BJ (cell line): ENCODE data around the gene INPP1. TPM values are rescaled to one million over a fixed set of nuclear protein-coding genes. Genes with fewer than 3 reads are reported as not detected.
"Not testable (repeated sequence)": the region's sequence is repeated elsewhere in the genome, so short reads cannot be mapped to it uniquely, and the experiment has no call there.

Experiments
- CTCF ChIA-PET: fragments of 350-600 bp; formaldehyde crosslinking; extraction: SDS; loops from one replicate; lab custom pipeline; 2021; ENCODE audit warnings: antibody characterized with exemption, inconsistent platforms; lab: Yijun Ruan, JAX
- POLR2A ChIA-PET: fragments of 300-600 bp; sonication (Branson Sonifier 250); formaldehyde crosslinking; extraction: SDS; loops from one replicate; lab custom pipeline; 2021; ENCODE audit warnings: antibody characterized with exemption; lab: Charles Lee
- DNase-seq: peaks from one replicate; pipeline ENCODE4 v3.0.0-alpha.2; 2011; ENCODE audit warnings: low read depth
- H3K27me3 ChIP-seq: 2 replicates; pipeline ENCODE4 v1.6.0; 2011; ENCODE audit warnings: low read length; ENCODE audit not compliant: control insufficient read depth, insufficient read depth
- H3K36me3 ChIP-seq: 2 replicates; pipeline ENCODE4 v1.5.1; 2011; ENCODE audit warnings: low read length; ENCODE audit not compliant: control insufficient read depth, insufficient read depth
- H3K4me3 ChIP-seq: 2 replicates; pipeline ENCODE4 v1.5.1; 2011; ENCODE audit warnings: low read depth, mild to moderate bottlenecking, control low read depth, low read length
- polyA minus RNA-seq: library from RNA; depleted of rRNA, polyadenylated mRNA; stranded (reverse); fragments of >200 nt; gene quantifications from 2 replicates; pipeline ENCODE4 v1.2.3, GENCODE V29; 2011; rRNA and poly(A)+ RNA removed
- polyA plus RNA-seq: library from polyadenylated mRNA; depleted of rRNA; stranded (reverse); fragments of >200 nt; gene quantifications from 2 replicates; pipeline ENCODE4 v1.2.3, GENCODE V29; 2011; rRNA removed
- TF ChIP-seq, protein P1 (sequence below): IDR thresholded peaks from 2 replicates; pipeline ENCODE4 v1.5.1; 2011; ENCODE audit warnings: low read depth, mild to moderate bottlenecking, control low read depth, inconsistent platforms, low read length, moderate library complexity; ENCODE audit not compliant: insufficient read depth

Gene INPP1
- polyA plus RNA-seq (6.5 and 8.8 TPM in 2 replicates), polyA minus RNA-seq (3.3 and 4.4 TPM in 2 replicates)

DNA sequence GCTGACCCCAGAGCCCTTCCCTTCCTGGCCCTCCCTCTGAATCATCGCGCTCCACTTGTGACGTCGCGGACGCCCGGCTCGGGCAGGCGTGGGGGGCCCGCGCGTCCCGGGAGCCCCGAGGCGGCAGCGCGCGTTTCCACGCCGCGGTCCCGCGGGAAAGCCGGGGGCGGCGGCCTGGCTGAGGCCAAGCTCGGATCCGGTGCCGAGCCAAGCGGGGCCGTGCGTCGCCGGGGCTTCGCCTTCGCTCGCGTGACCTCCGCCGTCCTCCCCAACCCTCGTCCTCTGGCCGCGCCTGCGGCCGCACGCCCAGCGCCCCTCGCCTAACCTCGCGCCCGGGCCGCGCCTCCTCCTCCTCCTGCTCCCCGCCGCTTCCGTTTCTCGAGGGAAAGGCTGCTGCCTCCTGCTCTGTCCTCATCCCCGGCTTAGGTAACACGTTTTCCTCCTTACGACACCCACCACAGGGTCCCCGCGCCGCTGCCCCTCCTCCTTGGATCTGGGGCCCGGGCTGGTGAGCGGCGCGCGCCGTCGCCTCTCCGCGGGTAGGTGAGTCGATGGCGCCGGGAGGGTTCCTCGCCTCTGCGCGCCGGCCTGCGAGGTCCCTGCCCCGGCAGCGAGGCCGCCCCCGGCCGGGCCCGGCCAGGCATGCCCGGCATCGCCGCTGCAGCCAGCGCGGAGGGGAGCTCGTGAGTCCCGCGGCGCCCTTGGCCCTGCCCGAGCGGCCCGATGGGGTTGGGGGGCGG lies at the start of gene INPP1:
INPP1 (plus strand) TSS at position 54 of the 740 bp plus-strand sequence. CDS start 16,514 bp downstream, outside the sequence.
- CTCF ChIA-PET: interaction anchor here (0.6 to 3.2 kb wide), 8 partner anchors 10 to 170 kb away, joined by 3 to 16 read pairs (median 3); partner anchors contain the start of gene HIBCH
- peak within 1 kb of the TSS; percentile 75 for H3K4me3 ChIP-seq
- H3K36me3 ChIP-seq: no peaks in the 10 kb centered on the region
- DNase-seq: no peak
- POLR2A ChIA-PET: interaction anchor here (0.7 kb wide), 1 partner anchor 176 kb away, joined by 5 read pairs; no protein-coding TSS in a partner anchor
- no peaks in the 10 kb centered on the region for H3K27me3 ChIP-seq
- TF ChIP-seq, protein P1, sequence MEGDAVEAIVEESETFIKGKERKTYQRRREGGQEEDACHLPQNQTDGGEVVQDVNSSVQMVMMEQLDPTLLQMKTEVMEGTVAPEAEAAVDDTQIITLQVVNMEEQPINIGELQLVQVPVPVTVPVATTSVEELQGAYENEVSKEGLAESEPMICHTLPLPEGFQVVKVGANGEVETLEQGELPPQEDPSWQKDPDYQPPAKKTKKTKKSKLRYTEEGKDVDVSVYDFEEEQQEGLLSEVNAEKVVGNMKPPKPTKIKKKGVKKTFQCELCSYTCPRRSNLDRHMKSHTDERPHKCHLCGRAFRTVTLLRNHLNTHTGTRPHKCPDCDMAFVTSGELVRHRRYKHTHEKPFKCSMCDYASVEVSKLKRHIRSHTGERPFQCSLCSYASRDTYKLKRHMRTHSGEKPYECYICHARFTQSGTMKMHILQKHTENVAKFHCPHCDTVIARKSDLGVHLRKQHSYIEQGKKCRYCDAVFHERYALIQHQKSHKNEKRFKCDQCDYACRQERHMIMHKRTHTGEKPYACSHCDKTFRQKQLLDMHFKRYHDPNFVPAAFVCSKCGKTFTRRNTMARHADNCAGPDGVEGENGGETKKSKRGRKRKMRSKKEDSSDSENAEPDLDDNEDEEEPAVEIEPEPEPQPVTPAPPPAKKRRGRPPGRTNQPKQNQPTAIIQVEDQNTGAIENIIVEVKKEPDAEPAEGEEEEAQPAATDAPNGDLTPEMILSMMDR: no peak

GRCh38 chr2:190297880-190298279 lies 45.5 kb upstream of the INPP1 start:
- DNase-seq, POLR2A ChIA-PET, H3K4me3 ChIP-seq, H3K36me3 ChIP-seq, H3K27me3 ChIP-seq, CTCF ChIA-PET: not testable (repeated sequence)

GRCh38 chr2:190301032-190301431 lies 42.4 kb upstream of the INPP1 start:
- H3K27me3 ChIP-seq: no peaks in the 10 kb centered on the region
- ChIA-PET CTCF (no interaction called here), POLR2A (no interaction called here)
- H3K4me3 ChIP-seq: no peak overlapping the region
- H3K36me3 ChIP-seq: no peaks in the 10 kb centered on the region
- no peak for DNase-seq
- TF ChIP-seq, protein P1: no peak

GRCh38 chr2:190302052-190302451 lies 41.3 kb upstream of the INPP1 start:
- DNase-seq: no peak
- H3K27me3 ChIP-seq: no peaks in the 10 kb centered on the region
- ChIA-PET POLR2A (interaction anchor here (0.6 kb wide), 1 partner anchor 445 kb away, joined by 3 read pairs; no protein-coding TSS in a partner anchor), CTCF (interaction anchor here (0.6 kb wide), 2 partner anchors 15 to 18 kb away, joined by 3 read pairs; no protein-coding TSS in a partner anchor)
- no peak overlapping the region for H3K4me3 ChIP-seq
- TF ChIP-seq, protein P1: no peak
- H3K36me3 ChIP-seq: no peaks in the 10 kb centered on the region; the same call in 1 of the 2 replicates

- DNase-seq: no peak
- TF ChIP-seq, protein P1: no peak
- POLR2A ChIA-PET: no interaction called here
- H3K36me3 ChIP-seq: no peaks in the 10 kb centered on the region; the same call in 1 of the 2 replicates
- CTCF ChIA-PET: no interaction called here
- H3K4me3 ChIP-seq: no peak overlapping the region
- H3K27me3 ChIP-seq: no peaks in the 10 kb centered on the region
Measured at GRCh38 chr2:190303647-190304046, 39.7 kb upstream of the INPP1 start.
